Loucy (cell line): ENCODE results near the gene TAF6.

Experiments
- H2AFZ ChIP-seq: fragments of 200-600 bp; sonication (generic); 2 replicates; pipeline ENCODE4 v1.6.0; 2016; ENCODE audit warnings: antibody characterized with exemption, mild to moderate bottlenecking, low read length, moderate library complexity
- H3F3A ChIP-seq: fragments of 200-600 bp; 2 replicates; pipeline ENCODE4 v1.6.0; 2016; ENCODE audit warnings: antibody characterized with exemption, low read depth, mild to moderate bottlenecking
- H3K27me3 ChIP-seq: fragments of 200-600 bp; sonication (generic); 2 replicates; pipeline ENCODE4 v1.6.1; 2014; ENCODE audit warnings: low read length, mild to moderate bottlenecking; ENCODE audit not compliant: insufficient read depth, poor library complexity, severe bottlenecking
- H3K36me3 ChIP-seq: fragments of 200-600 bp; sonication (generic); 2 replicates; pipeline ENCODE4 v1.6.1; 2016; ENCODE audit warnings: low read length; ENCODE audit not compliant: insufficient read depth
- H3K4me1 ChIP-seq: fragments of 200-600 bp; sonication (generic); 2 replicates; pipeline ENCODE4 v1.5.1; 2014; ENCODE audit warnings: low read length, mild to moderate bottlenecking; ENCODE audit not compliant: insufficient read depth, poor library complexity, severe bottlenecking
- H3K4me2 ChIP-seq: fragments of 200-600 bp; sonication (generic); 2 replicates; pipeline ENCODE4 v1.6.0; 2014; ENCODE audit warnings: antibody characterized with exemption, low read length, low read depth, mild to moderate bottlenecking; ENCODE audit not compliant: poor library complexity, severe bottlenecking
- H3K4me3 ChIP-seq: fragments of 200-600 bp; sonication (generic); 2 replicates; pipeline ENCODE4 v1.5.1; 2014; ENCODE audit warnings: low read length, mild to moderate bottlenecking, mixed read lengths; ENCODE audit not compliant: poor library complexity, severe bottlenecking
- H3K79me2 ChIP-seq: fragments of 200-600 bp; sonication (generic); 2 replicates; pipeline ENCODE4 v1.6.1; 2014; ENCODE audit warnings: low read length; ENCODE audit not compliant: insufficient read depth
- H3K9ac ChIP-seq: fragments of 200-600 bp; sonication (generic); 2 replicates; pipeline ENCODE4 v1.6.0; 2014; ENCODE audit warnings: mild to moderate bottlenecking, low read depth, low read length, moderate library complexity; ENCODE audit not compliant: poor library complexity, severe bottlenecking
- H3K9me2 ChIP-seq: fragments of 200-600 bp; sonication (generic); replicated peaks from 2 replicates; pipeline ENCODE4 v1.6.1; 2016; ENCODE audit warnings: low read depth, low read length, mixed read lengths
- H3K9me3 ChIP-seq: fragments of 200-600 bp; sonication (generic); 2 replicates; pipeline ENCODE4 v1.6.1; 2014; ENCODE audit warnings: mild to moderate bottlenecking, antibody characterized with exemption, low read length, low read depth; ENCODE audit not compliant: insufficient read depth
- H4K20me1 ChIP-seq: fragments of 200-600 bp; sonication (generic); 2 replicates; pipeline ENCODE4 v1.6.0; 2014; ENCODE audit warnings: antibody characterized with exemption, low read length, mild to moderate bottlenecking; ENCODE audit not compliant: insufficient read depth, poor library complexity, severe bottlenecking
- EZH2phosphoT487 ChIP-seq: fragments of 200-600 bp; IDR thresholded peaks from 2 replicates; pipeline ENCODE4 v1.6.1; 2018; ENCODE audit warnings: antibody characterized with exemption, mild to moderate bottlenecking, moderate library complexity, borderline replicate concordance
- TF ChIP-seq, protein P1 (sequence below): fragments of 200-600 bp; sonication (generic); conservative IDR thresholded peaks from 2 replicates; pipeline ENCODE4 v1.5.1; 2014; ENCODE audit warnings: mild to moderate bottlenecking, antibody characterized with exemption, low read length

TAF6 gene

GRCh38 chr7:100088621-100089457 is 30.3 kb downstream of the TAF6 start, which contains the start of gene COPS6:
COPS6 (plus strand) TSS chr7:100088969; CDS start chr7:100088991, 22 bp downstream.
- TF ChIP-seq, protein P1, sequence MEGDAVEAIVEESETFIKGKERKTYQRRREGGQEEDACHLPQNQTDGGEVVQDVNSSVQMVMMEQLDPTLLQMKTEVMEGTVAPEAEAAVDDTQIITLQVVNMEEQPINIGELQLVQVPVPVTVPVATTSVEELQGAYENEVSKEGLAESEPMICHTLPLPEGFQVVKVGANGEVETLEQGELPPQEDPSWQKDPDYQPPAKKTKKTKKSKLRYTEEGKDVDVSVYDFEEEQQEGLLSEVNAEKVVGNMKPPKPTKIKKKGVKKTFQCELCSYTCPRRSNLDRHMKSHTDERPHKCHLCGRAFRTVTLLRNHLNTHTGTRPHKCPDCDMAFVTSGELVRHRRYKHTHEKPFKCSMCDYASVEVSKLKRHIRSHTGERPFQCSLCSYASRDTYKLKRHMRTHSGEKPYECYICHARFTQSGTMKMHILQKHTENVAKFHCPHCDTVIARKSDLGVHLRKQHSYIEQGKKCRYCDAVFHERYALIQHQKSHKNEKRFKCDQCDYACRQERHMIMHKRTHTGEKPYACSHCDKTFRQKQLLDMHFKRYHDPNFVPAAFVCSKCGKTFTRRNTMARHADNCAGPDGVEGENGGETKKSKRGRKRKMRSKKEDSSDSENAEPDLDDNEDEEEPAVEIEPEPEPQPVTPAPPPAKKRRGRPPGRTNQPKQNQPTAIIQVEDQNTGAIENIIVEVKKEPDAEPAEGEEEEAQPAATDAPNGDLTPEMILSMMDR = no peak
- no peak for TF ChIP-seq EZH2phosphoT487
- Histone ChIP-seq H3K79me2 (peaks cover 38% of the 10 kb centered on the region; the same call in 1 of the 2 replicates), H3K9ac (peak within 1 kb of the TSS; percentile 97), H3K9me3 (no peaks in the 10 kb centered on the region), H3K4me3 (peak within 1 kb of the TSS; percentile 97), H4K20me1 (peaks cover 24% of the 10 kb centered on the region), H3K4me1 (peaks cover 19% of the 10 kb centered on the region), H2AFZ (peak within 1 kb of the TSS; percentile 96), H3K4me2 (peak within 1 kb of the TSS; percentile 98), H3F3A (peaks cover 24% of the 10 kb centered on the region; the same call in 1 of the 2 replicates), H3K27me3 (no peaks in the 10 kb centered on the region), H3K9me2 (no peaks in the 10 kb centered on the region), H3K36me3 (peaks cover 31% of the 10 kb centered on the region; the same call in 1 of the 2 replicates)

- peak overlapping the region; percentile 96 for H2AFZ ChIP-seq
- H3F3A ChIP-seq = peaks cover 20% of the 10 kb centered on the region; the same call in 1 of the 2 replicates
Measured at GRCh38 chr7:100088095-100088620, 31.0 kb downstream of the TAF6 start.

GRCh38 chr7:100087055-100087750 is 32.0 kb downstream of the TAF6 start:
- Histone ChIP-seq H3K9me2 (no peaks in the 10 kb centered on the region), H3K9ac (no peak overlapping the region), H3K36me3 (peaks cover 15% of the 10 kb centered on the region; the same call in 1 of the 2 replicates), H3K4me3 (no peak overlapping the region), H3K4me1 (peaks cover 19% of the 10 kb centered on the region), H4K20me1 (peaks cover 9% of the 10 kb centered on the region), H3F3A (0 out of 2 replicates have a peak, but pooled peaks cover 11% of the 10 kb centered on the region), H3K27me3 (no peaks in the 10 kb centered on the region), H3K4me2 (no peak overlapping the region), H2AFZ (no peak overlapping the region), H3K9me3 (no peaks in the 10 kb centered on the region), H3K79me2 (peaks cover 28% of the 10 kb centered on the region; the same call in 1 of the 2 replicates)
- TF ChIP-seq EZH2phosphoT487 = no peak
- TF ChIP-seq, protein P1 = no peak

More at GRCh38 chr7:100088095-100088620, 31.0 kb downstream of the TAF6 start:
- Histone ChIP-seq H3K9me2 (no peaks in the 10 kb centered on the region), H3K9me3 (no peaks in the 10 kb centered on the region), H3K9ac (peak overlapping the region; percentile 97), H3K79me2 (peaks cover 31% of the 10 kb centered on the region; the same call in 1 of the 2 replicates), H3K4me1 (peaks cover 19% of the 10 kb centered on the region), H3K4me3 (peak overlapping the region; percentile 97), H3K27me3 (no peaks in the 10 kb centered on the region), H4K20me1 (peaks cover 17% of the 10 kb centered on the region), H3K4me2 (peak overlapping the region; percentile 98), H3K36me3 (peaks cover 24% of the 10 kb centered on the region; the same call in 1 of the 2 replicates)
- no peak for TF ChIP-seq EZH2phosphoT487
- TF ChIP-seq, protein P1 = no peak
